RWPE2 (cell line): ENCODE data around the gene IER5L.

ENCODE experiments used
- ATAC-seq: fragments of 200-7000 bp; cut with Tn5 transposase; 3 replicates; pipeline ENCODE4 v1.9.1; 2021; ENCODE audit warnings: low read depth
- DNase-seq: peaks from one replicate; pipeline ENCODE4 v3.0.0-alpha.2; 2020; ENCODE audit warnings: low spot score
- H3K27ac ChIP-seq: fragments of 450-650 bp; 2 replicates; pipeline ENCODE4 v1.5.1; 2017; ENCODE audit warnings: mild to moderate bottlenecking; ENCODE audit not compliant: poor library complexity, severe bottlenecking
- H3K27me3 ChIP-seq: fragments of 250-450 bp; sonication (Bioruptor Pico); 2 replicates; pipeline ENCODE4 v1.5.1; 2021; ENCODE audit warnings: mild to moderate bottlenecking, moderate library complexity; ENCODE audit not compliant: insufficient read depth, poor library complexity, severe bottlenecking
- H3K36me3 ChIP-seq: fragments of 250-450 bp; sonication (Bioruptor Pico); 2 replicates; pipeline ENCODE4 v1.5.1; 2020; ENCODE audit warnings: low read depth, mild to moderate bottlenecking, moderate library complexity
- H3K4me1 ChIP-seq: fragments of 250-450 bp; sonication (Bioruptor Pico); 2 replicates; pipeline ENCODE4 v1.5.1; 2021; ENCODE audit warnings: mild to moderate bottlenecking, moderate library complexity; ENCODE audit not compliant: insufficient read depth, poor library complexity, severe bottlenecking
- H3K4me3 ChIP-seq: fragments of 250-450 bp; sonication (Bioruptor Pico); 2 replicates; pipeline ENCODE4 v1.5.1; 2021; ENCODE audit warnings: mild to moderate bottlenecking, moderate library complexity; ENCODE audit not compliant: severe bottlenecking
- H3K9me3 ChIP-seq: fragments of 250-450 bp; sonication (Bioruptor Pico); 2 replicates; pipeline ENCODE4 v1.5.1; 2021; ENCODE audit warnings: mild to moderate bottlenecking, moderate library complexity; ENCODE audit not compliant: severe bottlenecking
- CTCF ChIP-seq: fragments of 450-650 bp; IDR thresholded peaks from one replicate; pipeline ENCODE4 v1.5.1; 2017; ENCODE audit warnings: mild to moderate bottlenecking, moderate library complexity; ENCODE audit not compliant: poor library complexity, severe bottlenecking

The IER5L gene

DNA sequence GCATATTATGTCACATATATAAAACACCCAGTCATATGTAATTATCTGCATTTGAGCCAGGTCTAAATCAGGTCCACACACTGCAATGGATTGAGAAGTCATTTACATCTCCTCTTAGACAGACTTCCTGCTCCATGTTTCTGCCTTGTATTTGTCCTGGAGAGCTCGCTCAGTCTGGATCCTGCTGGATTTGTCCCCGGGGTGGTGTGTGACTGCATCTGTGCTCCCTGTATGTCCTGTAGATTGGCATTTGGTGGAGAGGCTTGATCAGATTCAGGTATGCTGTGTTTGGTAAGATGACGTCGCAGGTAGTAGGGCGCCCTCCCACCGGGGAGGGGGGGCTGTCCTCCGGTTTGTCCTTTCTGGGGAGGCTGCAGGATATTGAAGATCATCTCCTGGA is 33.6 kb upstream of the IER5L start:
- no peaks in the 10 kb centered on the region for H3K27me3 ChIP-seq
- no peak for DNase-seq
- TF ChIP-seq CTCF, result no peak
- H3K4me3 ChIP-seq, result no peak overlapping the region
- no peaks in the 10 kb centered on the region for H3K4me1 ChIP-seq
- no peak overlapping the region for H3K27ac ChIP-seq
- H3K36me3 ChIP-seq, result no peaks in the 10 kb centered on the region
- no peaks in the 10 kb centered on the region for H3K9me3 ChIP-seq
- no peak for ATAC-seq

- Histone ChIP-seq H3K36me3 (no peaks in the 10 kb centered on the region), H3K4me1 (no peaks in the 10 kb centered on the region), H3K27me3 (no peaks in the 10 kb centered on the region), H3K9me3 (no peaks in the 10 kb centered on the region), H3K27ac (no peak overlapping the region), H3K4me3 (no peak overlapping the region)
- no peak for ATAC-seq
- DNase-seq, result no peak
- no peak for TF ChIP-seq CTCF
These were observed 32.1 kb upstream of the IER5L start for GRCh38 chr9:129210125-129210524.

DNA sequence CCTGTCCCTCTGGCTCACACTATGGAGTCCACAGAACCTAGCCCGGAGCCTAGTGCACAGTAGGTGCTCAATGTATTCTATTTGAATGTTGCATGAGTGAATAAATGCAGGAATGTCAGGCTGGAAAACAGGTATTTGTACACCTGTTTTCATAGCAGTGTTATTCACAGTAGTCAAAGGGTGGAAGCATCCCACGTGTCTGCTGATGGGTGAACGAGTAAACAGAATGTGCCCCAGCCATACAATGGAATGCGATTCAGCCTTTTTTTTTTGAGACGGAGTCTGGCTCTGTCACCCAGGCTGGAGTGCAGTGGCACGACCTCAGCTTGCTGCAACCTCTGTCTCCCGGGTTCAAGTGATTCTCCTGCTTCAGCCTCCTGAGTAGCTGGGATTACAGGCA is 31.5 kb upstream of the IER5L start:
- DNase-seq (no peak), ATAC-seq (no peak)
- Histone ChIP-seq H3K27ac (no peak overlapping the region), H3K4me1 (no peaks in the 10 kb centered on the region), H3K9me3 (no peaks in the 10 kb centered on the region), H3K27me3 (no peaks in the 10 kb centered on the region), H3K4me3 (no peak overlapping the region), H3K36me3 (no peaks in the 10 kb centered on the region)
- TF ChIP-seq CTCF, result no peak

DNA sequence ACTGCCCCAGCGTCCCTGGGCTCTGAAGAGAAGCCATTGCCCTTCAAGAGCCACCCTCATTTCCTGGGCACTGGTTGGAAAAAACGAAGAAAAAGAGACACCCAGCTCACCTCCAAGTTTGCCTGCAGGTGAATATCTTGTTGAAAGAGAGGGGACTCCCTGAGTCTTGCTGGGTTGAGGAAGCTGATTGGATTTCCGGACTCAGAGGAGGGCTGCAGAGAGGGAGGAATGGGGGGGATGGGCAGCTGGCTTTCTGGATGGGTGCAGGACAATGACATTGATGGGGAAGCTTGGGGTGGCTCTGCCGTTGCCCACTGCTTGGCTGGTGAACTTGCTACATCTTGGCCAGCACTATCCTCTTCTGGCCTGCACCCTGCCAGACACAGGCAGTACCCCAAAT is 31.0 kb upstream of the IER5L start:
- H3K4me1 ChIP-seq, result no peaks in the 10 kb centered on the region
- H3K4me3 ChIP-seq, result no peak overlapping the region
- no peaks in the 10 kb centered on the region for H3K36me3 ChIP-seq
- H3K27ac ChIP-seq, result no peak overlapping the region
- TF ChIP-seq CTCF, result no peak
- H3K9me3 ChIP-seq, result no peaks in the 10 kb centered on the region
- ATAC-seq, result no peak
- no peaks in the 10 kb centered on the region for H3K27me3 ChIP-seq
- no peak for DNase-seq

DNA sequence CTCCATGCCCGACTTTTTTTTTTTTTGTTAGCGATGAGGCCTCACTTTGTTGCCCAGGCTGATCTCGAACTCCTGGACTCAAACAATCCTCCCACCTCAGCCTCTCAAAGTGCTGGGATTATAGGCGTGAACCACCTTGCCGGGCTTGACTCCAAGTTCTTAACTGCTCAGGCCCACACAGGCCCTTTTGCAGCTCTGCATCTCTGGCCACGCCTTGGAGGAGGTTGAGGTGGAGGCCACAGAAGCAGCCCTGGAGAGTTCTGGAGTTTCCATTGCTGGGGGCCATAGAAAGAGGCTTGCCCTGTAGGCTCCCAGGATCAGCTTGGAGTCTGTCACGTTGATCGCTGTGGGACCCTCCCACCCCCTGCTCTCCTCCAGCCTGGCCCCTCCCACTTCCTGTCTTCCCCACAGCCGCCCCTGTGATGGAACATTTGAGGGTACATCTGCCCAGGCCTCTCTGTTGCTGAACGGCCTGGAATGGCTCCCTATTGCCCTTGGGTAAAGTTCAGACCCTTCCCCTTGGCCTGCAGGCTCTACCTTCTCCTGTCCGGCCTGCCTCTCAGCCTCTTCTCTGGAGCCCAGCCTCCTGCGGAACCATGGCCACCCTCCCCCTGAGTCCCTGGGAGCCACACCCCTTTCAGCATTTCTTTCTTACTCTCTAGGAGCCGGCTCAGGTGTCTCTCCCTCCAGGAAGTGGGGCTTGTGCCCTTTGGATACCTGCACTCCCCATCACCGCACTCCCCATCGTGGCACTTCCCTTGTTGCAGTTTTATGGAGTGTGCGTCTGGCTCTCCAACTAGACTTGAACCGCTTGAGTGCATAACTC is 30.4 kb upstream of the IER5L start:
- H3K27ac ChIP-seq, result no peak overlapping the region
- H3K36me3 ChIP-seq, result no peaks in the 10 kb centered on the region
- ATAC-seq (peak; percentile 33; the same call in 1 of the 3 replicates), DNase-seq (no peak)
- H3K9me3 ChIP-seq, result no peaks in the 10 kb centered on the region
- H3K27me3 ChIP-seq, result no peaks in the 10 kb centered on the region
- no peak for TF ChIP-seq CTCF
- H3K4me3 ChIP-seq, result no peak overlapping the region
- H3K4me1 ChIP-seq, result no peaks in the 10 kb centered on the region
